GM06990 (cell line): Measurements from ENCODE around the gene UNC13A.
A peak's percentile ranks its signal among the peaks of the same experiment; 100 is the strongest.

Source experiments
- DNase-seq: peaks from one replicate; pipeline ENCODE4 v3.0.0-alpha.2; 2011; ENCODE audit not compliant: insufficient read length; ENCODE audit errors: extremely low read depth
- H3K27me3 ChIP-seq: replicated peaks from 2 replicates; pipeline ENCODE4 v1.6.0; 2011; ENCODE audit warnings: low read length; ENCODE audit not compliant: control insufficient read depth, insufficient read depth
- H3K36me3 ChIP-seq: 2 replicates; pipeline ENCODE4 v1.5.1; 2011; ENCODE audit warnings: low read length; ENCODE audit not compliant: control insufficient read depth, insufficient read depth
- H3K4me3 ChIP-seq: replicated peaks from 2 replicates; pipeline ENCODE4 v1.5.1; 2011; ENCODE audit warnings: low read depth, mild to moderate bottlenecking, control low read depth, low read length
- CTCF ChIP-seq: IDR thresholded peaks from 2 replicates; pipeline ENCODE4 v1.5.1; 2011; ENCODE audit warnings: low read length, control low read depth, mild to moderate bottlenecking, inconsistent platforms; ENCODE audit not compliant: insufficient read depth, poor library complexity, severe bottlenecking

Gene UNC13A

GRCh38 chr19:17611462-17612244, 76.5 kb downstream of the UNC13A start:
- TF ChIP-seq CTCF = no peak

GRCh38 chr19:17610384-17610783, 77.8 kb downstream of the UNC13A start:
- H3K36me3 ChIP-seq = no peaks in the 10 kb centered on the region
- no peak overlapping the region for H3K4me3 ChIP-seq
- no peaks in the 10 kb centered on the region; the same call in 1 of the 2 replicates for H3K27me3 ChIP-seq
- no peak for TF ChIP-seq CTCF
- no peak for DNase-seq

More at GRCh38 chr19:17611462-17612244, 76.5 kb downstream of the UNC13A start:
- H3K36me3 ChIP-seq = no peaks in the 10 kb centered on the region
- H3K27me3 ChIP-seq = no peaks in the 10 kb centered on the region; the same call in 1 of the 2 replicates
- no peak for DNase-seq
- H3K4me3 ChIP-seq = no peak overlapping the region

GRCh38 chr19:17607936-17608335, 80.2 kb downstream of the UNC13A start:
- no peak overlapping the region for H3K4me3 ChIP-seq
- no peaks in the 10 kb centered on the region for H3K36me3 ChIP-seq
- no peak for DNase-seq
- no peaks in the 10 kb centered on the region for H3K27me3 ChIP-seq
- TF ChIP-seq CTCF = no peak

GRCh38 chr19:17606590-17607185, 81.5 kb downstream of the UNC13A start:
- no peak for DNase-seq
- Histone ChIP-seq H3K36me3 (no peaks in the 10 kb centered on the region), H3K4me3 (peak overlapping the region; percentile 57), H3K27me3 (no peaks in the 10 kb centered on the region)
- TF ChIP-seq CTCF = peak; percentile 36

GRCh38 chr19:17605761-17606589, 82.2 kb downstream of the UNC13A start:
- DNase-seq = peak; percentile 92
- TF ChIP-seq CTCF = peak; percentile 43
- no peaks in the 10 kb centered on the region for H3K27me3 ChIP-seq
- H3K36me3 ChIP-seq = no peaks in the 10 kb centered on the region
- peak overlapping the region; percentile 57 for H3K4me3 ChIP-seq
